Mucosa of descending colon (tissue), 3 donors: ENCODE results near the gene LYRM4. TPM values are rescaled to one million over a fixed set of nuclear protein-coding genes. Genes with fewer than 3 reads are reported as not detected.
A peak's percentile ranks its signal among the peaks of the same experiment; 100 is the strongest.

ENCODE experiments used
- ATAC-seq: fragments of 200-7000 bp; cut with Tn5 transposase; one replicate; pipeline ENCODE4 v1.9.1; 2020; ENCODE audit warnings: mild to moderate bottlenecking, moderate library complexity
- DNase-seq, 3 donors: peaks; one replicate each; pipeline ENCODE4 v3.0.0-alpha.2; 2020
- H3K36me3 ChIP-seq: fragments of 200-600 bp; one replicate; pipeline ENCODE4 v1.8.0; 2021; ENCODE audit warnings: low read depth, mild to moderate bottlenecking
- H3K4me1 ChIP-seq: fragments of 200-600 bp; one replicate; pipeline ENCODE4 v1.8.0; 2021; ENCODE audit warnings: low read depth, mild to moderate bottlenecking
- H3K4me3 ChIP-seq: fragments of 200-600 bp; one replicate; pipeline ENCODE4 v1.8.0; 2021; ENCODE audit warnings: mild to moderate bottlenecking
- H3K9me3 ChIP-seq: fragments of 200-600 bp; one replicate; pipeline ENCODE4 v1.8.0; 2021; ENCODE audit warnings: mild to moderate bottlenecking
- intact Hi-C, 2 donors: fragments of 100-400 bp; cut with DNase I in 1 of 2; cut with micrococcal nuclease in 1 of 2; formaldehyde crosslinking; loops; one replicate each; pipeline versions ENCODE4 v1.11.0 to v1.11.1; 2022; cut with DNase I, micrococcal nuclease
- total RNA-seq, 3 donors: library from RNA; stranded (reverse); fragmentation: NEBNext Ultra II Directional in 2 of 3; extraction: Animal tissue kit (Norgen Biotek cat#: 25700) in 2 of 3; gene quantifications; one replicate each; pipeline versions ENCODE4 v1.2.1 to v1.2.4, GENCODE V29; 2021 to 2023
- TF ChIP-seq, protein P1 (sequence below): fragments of 200-600 bp; IDR thresholded peaks from one replicate; pipeline ENCODE4 v1.8.0; 2022; ENCODE audit warnings: antibody characterized with exemption, mild to moderate bottlenecking
- donor health status: DM: no; HTN: no; CAD: no; lungs with moderate emphysema.
- donor health status: DM: no; HTN: no; CAD: no.
- donor health status: DM: no; HTN: yes; CAD: no.

Gene LYRM4
- total RNA-seq, 3 donors from 2014 or later = 13.6 to 19.8 (median 13.9) TPM

DNA sequence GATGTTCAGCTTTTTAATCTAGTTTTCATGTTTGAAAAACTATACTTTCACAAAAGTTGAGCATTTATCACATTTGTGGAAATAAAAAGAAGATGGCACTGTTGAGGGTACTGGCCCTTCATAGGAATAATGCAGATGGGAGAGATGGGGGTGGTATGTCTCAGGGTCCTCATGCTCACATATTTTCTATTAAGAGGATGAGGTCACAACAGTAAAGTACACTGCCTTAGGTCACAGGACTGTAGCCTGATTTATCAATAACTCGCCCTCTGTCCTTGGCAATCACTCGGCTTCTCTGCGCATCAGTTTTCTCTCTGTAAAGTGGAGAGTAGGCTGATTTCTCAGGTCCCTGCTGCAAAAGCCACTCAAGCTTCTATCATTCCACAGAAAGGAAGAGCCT, 119.7 kb downstream of the LYRM4 start:
- Histone ChIP-seq H3K9me3 (no peaks in the 10 kb centered on the region), H3K36me3 (no peaks in the 10 kb centered on the region), H3K4me3 (no peak overlapping the region), H3K4me1 (no peaks in the 10 kb centered on the region)
- intact Hi-C loops = loop anchor here (10.0 kb wide), 2 partner anchors 254 to 1404 kb away; no protein-coding TSS in a partner anchor
- DNase-seq (no peak), ATAC-seq (no peak)
- TF ChIP-seq, protein P1, sequence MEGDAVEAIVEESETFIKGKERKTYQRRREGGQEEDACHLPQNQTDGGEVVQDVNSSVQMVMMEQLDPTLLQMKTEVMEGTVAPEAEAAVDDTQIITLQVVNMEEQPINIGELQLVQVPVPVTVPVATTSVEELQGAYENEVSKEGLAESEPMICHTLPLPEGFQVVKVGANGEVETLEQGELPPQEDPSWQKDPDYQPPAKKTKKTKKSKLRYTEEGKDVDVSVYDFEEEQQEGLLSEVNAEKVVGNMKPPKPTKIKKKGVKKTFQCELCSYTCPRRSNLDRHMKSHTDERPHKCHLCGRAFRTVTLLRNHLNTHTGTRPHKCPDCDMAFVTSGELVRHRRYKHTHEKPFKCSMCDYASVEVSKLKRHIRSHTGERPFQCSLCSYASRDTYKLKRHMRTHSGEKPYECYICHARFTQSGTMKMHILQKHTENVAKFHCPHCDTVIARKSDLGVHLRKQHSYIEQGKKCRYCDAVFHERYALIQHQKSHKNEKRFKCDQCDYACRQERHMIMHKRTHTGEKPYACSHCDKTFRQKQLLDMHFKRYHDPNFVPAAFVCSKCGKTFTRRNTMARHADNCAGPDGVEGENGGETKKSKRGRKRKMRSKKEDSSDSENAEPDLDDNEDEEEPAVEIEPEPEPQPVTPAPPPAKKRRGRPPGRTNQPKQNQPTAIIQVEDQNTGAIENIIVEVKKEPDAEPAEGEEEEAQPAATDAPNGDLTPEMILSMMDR = no peak

DNA sequence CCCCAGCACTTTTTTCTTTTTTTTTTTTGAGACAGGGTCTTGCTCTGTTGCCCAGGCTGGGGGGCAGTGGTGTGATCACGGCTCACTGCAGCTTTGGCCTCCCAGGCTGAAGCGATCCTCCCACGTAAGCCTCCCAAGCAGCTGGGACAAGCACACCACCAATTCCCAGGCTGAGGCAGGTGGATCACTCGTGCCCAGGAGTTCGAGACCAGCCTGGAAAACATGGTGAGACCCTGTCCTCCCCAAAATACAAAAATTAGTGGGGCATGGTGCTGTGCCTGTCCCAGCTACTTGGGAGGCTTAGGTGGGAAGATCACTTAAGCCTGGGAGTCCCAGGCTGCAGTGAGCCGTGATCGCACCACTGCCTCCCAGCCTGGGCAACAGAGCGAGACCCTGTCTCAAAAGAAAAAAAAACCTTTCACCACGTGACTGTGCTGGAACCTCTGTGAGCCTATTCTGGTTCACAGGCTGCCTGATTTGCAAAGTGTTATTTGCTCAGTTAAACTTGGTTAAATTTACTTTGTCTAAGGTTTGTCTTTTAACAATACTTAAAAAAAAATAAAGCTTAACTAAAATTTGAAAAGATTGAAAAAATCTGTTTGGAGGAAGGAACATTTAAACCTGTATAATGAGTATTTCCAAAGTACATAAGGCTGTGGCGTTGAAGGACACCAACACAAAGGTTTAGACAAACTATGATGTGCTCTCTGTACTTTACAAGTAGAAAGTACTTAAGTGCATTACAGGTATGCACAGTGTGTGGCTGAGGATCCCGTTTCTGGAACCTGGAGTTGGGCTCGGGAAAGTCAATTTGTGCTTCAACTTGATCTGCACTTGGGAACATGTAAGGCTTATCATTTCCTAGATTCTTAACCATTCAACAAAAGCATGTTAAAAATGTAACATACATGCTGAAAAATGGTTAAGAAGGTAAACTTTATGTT, 120.7 kb downstream of the LYRM4 start:
- TF ChIP-seq, protein P1 = no peak
- intact Hi-C loops = loop anchor here (10.0 kb wide), 2 partner anchors 255 to 1405 kb away; no protein-coding TSS in a partner anchor
- Histone ChIP-seq H3K36me3 (no peaks in the 10 kb centered on the region), H3K4me1 (no peaks in the 10 kb centered on the region), H3K4me3 (no peak overlapping the region), H3K9me3 (no peaks in the 10 kb centered on the region)
- no peak for DNase-seq
- ATAC-seq = no peak

DNA sequence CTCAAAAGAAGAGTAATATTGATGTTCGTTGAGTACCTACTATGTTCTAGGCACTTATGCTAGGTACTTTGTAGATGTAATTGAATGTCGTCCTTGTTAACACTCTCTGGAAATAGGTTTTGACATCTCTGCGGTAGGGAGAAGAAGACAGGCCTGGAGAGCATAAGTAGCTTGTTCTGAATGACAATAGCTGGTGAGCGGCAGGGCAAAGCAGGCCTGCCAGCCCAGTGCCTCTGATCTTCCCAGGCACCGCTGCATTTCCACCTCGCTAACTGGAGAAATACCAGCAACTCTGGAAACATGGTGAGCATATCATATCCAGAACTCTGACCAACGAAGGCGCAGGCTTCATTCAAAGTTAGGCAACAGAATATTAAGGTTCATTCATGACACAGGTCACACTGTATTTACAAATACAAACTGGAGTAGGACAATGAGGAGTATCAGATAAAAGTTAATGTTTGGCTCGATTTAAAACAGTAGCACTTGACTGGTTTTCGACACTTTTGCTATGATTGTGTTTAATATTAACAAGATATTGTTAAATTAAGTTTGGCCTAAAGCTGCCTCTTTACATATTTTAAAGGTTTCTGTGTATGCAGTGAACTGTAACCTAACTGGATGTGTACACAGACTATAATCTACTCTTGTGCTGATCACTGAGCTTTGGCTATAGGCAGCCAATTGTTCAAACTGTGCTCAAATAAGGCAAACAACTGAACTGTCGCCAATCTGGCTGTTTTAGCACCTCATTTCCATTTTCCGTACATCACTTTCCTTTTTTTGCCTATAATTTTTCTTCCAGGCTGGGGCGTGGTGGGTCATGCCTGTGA, 121.5 kb downstream of the LYRM4 start:
- Histone ChIP-seq H3K36me3 (no peaks in the 10 kb centered on the region), H3K4me3 (no peak overlapping the region), H3K9me3 (no peaks in the 10 kb centered on the region), H3K4me1 (no peaks in the 10 kb centered on the region)
- ATAC-seq (no peak), DNase-seq (no peak)
- intact Hi-C loops = no loop called here
- TF ChIP-seq, protein P1 = no peak

DNA sequence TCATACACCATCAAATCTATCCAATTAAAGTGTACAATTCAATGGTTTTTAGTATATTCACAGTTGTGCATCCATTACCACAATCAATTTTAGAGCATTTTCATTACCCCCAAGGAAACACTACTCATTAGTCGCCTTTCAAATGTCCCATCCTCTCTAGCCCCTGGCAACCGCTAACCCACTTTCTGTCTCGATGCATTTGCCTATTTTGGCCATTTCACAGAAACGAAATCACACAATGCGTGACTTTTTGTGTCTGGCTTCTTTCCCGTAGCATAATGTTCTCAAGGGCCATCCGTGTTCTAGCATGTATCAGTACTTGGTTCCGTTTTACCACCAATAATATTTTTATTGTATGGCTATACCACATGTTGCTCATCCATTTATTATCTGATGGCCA, 123.9 kb downstream of the LYRM4 start:
- TF ChIP-seq, protein P1 = no peak
- ATAC-seq (no peak), DNase-seq (no peak)
- Histone ChIP-seq H3K9me3 (no peaks in the 10 kb centered on the region), H3K4me1 (no peaks in the 10 kb centered on the region), H3K36me3 (no peaks in the 10 kb centered on the region), H3K4me3 (no peak overlapping the region)
- intact Hi-C loops = no loop called here

DNA sequence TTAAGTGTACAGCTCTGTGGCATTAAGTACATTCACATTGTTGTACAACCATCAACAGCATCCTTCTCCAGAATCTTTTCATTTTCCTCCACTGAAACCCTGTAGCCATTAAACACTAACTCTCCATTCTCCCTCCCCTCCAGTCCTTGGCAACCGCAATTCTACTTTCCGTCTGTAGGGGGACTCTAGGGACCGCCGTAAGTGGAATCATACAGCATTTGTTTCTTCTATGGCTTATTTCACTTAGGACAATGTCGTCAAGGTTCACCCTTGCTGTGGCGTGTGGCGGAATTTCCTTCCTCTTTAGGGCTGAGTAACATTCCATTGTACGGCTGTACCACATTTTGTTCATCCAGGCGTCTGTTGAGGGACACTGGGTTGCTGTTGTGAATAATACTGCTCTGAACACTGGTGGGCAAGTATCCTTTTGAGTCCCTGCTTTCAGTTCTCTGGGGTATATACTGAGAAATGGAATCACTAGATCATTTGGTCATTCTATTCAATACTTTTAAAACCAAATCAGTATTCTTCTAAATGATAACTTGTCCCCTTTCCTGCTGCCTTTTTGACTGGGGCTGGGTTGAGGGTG, 124.9 kb downstream of the LYRM4 start:
- H3K9me3 ChIP-seq = no peaks in the 10 kb centered on the region
- intact Hi-C loops = no loop called here
- TF ChIP-seq, protein P1 = no peak
- H3K36me3 ChIP-seq = no peaks in the 10 kb centered on the region
- DNase-seq (peak in 1 of 3 donors; percentile 28), ATAC-seq (peak; percentile 58)
- H3K4me1 ChIP-seq = no peaks in the 10 kb centered on the region
- H3K4me3 ChIP-seq = no peak overlapping the region
